ENCODE measurements around the gene KLHDC4. TPM values are rescaled to one million over a fixed set of nuclear protein-coding genes. Genes with fewer than 3 reads are reported as not detected.
"Not testable (repeated sequence)": the region's sequence is repeated elsewhere in the genome, so short reads cannot be mapped to it uniquely, and the experiment has no call there.

KLHDC4 gene
- total and polyA plus RNA-seq, 2 donors from 2014 or later: 25.0 to 42.2 TPM

DNA sequence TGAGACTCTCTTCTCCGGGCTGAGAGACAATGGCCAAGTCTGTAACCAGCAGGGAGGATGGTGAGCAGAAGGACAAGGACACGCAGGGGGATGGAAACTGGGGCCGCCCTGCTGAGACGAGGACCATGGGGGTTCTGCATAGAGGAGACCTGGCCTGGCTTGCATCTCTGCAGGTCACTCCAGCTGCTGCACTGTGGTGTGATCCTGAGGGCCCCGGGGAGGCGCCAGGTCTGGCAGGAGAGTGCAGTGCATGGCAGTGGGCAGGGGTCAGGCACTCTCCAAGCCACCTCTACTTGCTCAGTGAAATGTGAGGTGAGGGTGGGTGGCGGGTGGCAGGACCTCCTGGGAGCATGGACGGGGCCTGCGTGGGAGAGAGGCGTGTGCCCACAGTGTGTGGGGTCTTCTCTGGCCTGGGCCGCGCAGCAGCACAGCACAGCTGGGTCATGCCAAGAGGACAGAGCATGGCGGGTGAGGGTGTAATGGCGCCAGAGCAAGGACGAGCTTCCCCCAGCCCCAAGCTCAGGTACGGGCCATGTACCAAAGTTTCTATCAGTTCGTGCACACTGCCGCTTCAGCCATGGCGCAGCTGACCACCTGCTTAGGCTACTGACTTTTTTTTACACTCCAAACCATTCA lies 43.1 kb downstream of the KLHDC4 start:
- peaks cover 0 to 7% (median 5%) of the 10 kb centered on the region in 3 donors for H3K36me3 ChIP-seq (ENCODE audit: control insufficient read depth in 2 of 3, insufficient read depth in 3 of 3, low read length in 3 of 3)
- FAIRE-seq: no peak
- no peaks in the 10 kb centered on the region for H3K9me3 ChIP-seq (ENCODE audit: control insufficient read depth in 2 of 3, insufficient read depth in 1 of 3, low read length in 3 of 3)
- DNase-seq: no peak
- no peak overlapping the region for H3K4me3 ChIP-seq (ENCODE audit: low read length in 3 of 3)
- no peak overlapping the region for H3K27ac ChIP-seq (ENCODE audit: low read depth in 2 of 2, low read length in 2 of 2)
- intact Hi-C loops (cut with DNase I): no loop called here
- no peak overlapping the region for H3K9ac ChIP-seq (ENCODE audit: low read length in 3 of 3)
- TF ChIP-seq, protein P1, sequence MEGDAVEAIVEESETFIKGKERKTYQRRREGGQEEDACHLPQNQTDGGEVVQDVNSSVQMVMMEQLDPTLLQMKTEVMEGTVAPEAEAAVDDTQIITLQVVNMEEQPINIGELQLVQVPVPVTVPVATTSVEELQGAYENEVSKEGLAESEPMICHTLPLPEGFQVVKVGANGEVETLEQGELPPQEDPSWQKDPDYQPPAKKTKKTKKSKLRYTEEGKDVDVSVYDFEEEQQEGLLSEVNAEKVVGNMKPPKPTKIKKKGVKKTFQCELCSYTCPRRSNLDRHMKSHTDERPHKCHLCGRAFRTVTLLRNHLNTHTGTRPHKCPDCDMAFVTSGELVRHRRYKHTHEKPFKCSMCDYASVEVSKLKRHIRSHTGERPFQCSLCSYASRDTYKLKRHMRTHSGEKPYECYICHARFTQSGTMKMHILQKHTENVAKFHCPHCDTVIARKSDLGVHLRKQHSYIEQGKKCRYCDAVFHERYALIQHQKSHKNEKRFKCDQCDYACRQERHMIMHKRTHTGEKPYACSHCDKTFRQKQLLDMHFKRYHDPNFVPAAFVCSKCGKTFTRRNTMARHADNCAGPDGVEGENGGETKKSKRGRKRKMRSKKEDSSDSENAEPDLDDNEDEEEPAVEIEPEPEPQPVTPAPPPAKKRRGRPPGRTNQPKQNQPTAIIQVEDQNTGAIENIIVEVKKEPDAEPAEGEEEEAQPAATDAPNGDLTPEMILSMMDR (IDR thresholded peaks at IDR 0.05; ENCODE audit: borderline replicate concordance, extremely low read depth, insufficient read depth): no peak
- no peaks in the 10 kb centered on the region for H3K27me3 ChIP-seq (ENCODE audit: control insufficient read depth, insufficient read depth, low read length)
- H3K4me1 ChIP-seq (ENCODE audit: control insufficient read depth in 2 of 3, insufficient read depth in 2 of 3, low read depth in 1 of 3, low read length in 3 of 3): peaks cover 0 to 3% (median 0%) of the 10 kb centered on the region in 3 donors

DNA sequence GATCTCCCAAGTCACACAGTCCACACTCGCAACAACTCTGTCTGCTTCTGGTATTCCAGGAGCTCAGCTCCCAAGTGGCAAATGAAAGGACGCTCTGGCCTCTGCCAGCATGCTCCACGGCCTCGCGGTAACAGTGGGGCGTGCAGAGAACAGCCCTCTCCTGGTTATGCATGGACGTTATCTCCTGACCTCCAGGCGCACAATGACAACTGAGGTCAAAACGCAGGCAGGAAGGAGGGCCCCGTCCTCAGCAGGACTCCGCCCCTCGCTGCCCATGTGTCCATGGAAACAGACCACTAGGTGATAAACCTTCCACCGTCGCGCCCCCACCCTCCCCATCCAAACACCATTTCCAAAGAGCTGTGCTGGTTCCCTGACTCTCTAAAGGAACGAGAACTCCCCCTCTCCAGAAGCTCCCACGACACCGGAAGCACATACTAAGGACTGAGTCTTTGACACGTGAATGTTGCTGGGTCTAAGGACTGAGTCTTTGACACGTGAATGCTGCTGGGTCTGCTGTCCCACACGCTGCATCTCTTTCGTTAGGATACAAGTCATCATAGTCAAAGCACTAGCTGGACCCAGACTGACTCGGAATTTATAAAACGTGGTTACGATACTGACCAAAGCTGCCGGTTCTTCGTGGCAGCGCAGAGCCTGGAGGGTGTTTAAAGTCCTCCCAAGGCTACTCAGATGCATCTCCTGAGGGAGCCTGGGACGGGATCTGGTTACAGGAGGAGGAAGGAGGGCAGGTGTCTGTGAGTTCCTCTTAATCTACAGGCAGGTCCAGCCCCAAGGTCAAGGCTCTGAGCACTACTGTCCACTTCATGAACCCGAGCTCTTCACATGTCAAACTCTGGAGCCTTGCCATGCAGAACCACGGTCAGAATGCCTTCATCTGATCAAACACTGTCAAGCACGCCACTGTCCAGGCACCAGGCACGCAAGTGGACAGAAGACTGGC lies 43.9 kb downstream of the KLHDC4 start:
- Histone ChIP-seq H3K36me3 (ENCODE audit: control insufficient read depth in 2 of 3, insufficient read depth in 3 of 3, low read length in 3 of 3) (peaks cover 0 to 9% (median 4%) of the 10 kb centered on the region in 3 donors), H3K27ac (ENCODE audit: low read depth in 2 of 2, low read length in 2 of 2) (no peak overlapping the region), H3K4me3 (ENCODE audit: low read length in 3 of 3) (no peak overlapping the region), H3K9me3 (ENCODE audit: control insufficient read depth in 2 of 3, insufficient read depth in 1 of 3, low read length in 3 of 3) (no peaks in the 10 kb centered on the region), H3K4me1 (ENCODE audit: control insufficient read depth in 2 of 3, insufficient read depth in 2 of 3, low read depth in 1 of 3, low read length in 3 of 3) (peaks cover 0 to 3% (median 0%) of the 10 kb centered on the region in 3 donors), H3K27me3 (ENCODE audit: control insufficient read depth, insufficient read depth, low read length) (no peaks in the 10 kb centered on the region), H3K9ac (ENCODE audit: low read length in 3 of 3) (no peak overlapping the region)
- no peak for FAIRE-seq
- TF ChIP-seq, protein P1 (IDR thresholded peaks at IDR 0.05; ENCODE audit: borderline replicate concordance, extremely low read depth, insufficient read depth): no peak
- intact Hi-C loops (cut with DNase I): no loop called here
- DNase-seq: no peak

- no peaks in the 10 kb centered on the region for H3K27me3 ChIP-seq (ENCODE audit: control insufficient read depth, insufficient read depth, low read length)
- H3K4me1 ChIP-seq (ENCODE audit: control insufficient read depth in 2 of 3, insufficient read depth in 2 of 3, low read depth in 1 of 3, low read length in 3 of 3): peaks cover 0 to 3% (median 0%) of the 10 kb centered on the region in 3 donors
- H3K9ac ChIP-seq (ENCODE audit: low read length in 3 of 3): no peak overlapping the region
- no peak overlapping the region for H3K4me3 ChIP-seq (ENCODE audit: low read length in 3 of 3)
- FAIRE-seq (no peak), DNase-seq (no peak)
- H3K27ac ChIP-seq (ENCODE audit: low read depth in 2 of 2, low read length in 2 of 2): no peak overlapping the region
- no peaks in the 10 kb centered on the region for H3K9me3 ChIP-seq (ENCODE audit: control insufficient read depth in 2 of 3, insufficient read depth in 1 of 3, low read length in 3 of 3)
- intact Hi-C loops (cut with DNase I): no loop called here
- TF ChIP-seq, protein P1 (IDR thresholded peaks at IDR 0.05; ENCODE audit: borderline replicate concordance, extremely low read depth, insufficient read depth): no peak
- H3K36me3 ChIP-seq (ENCODE audit: control insufficient read depth in 2 of 3, insufficient read depth in 3 of 3, low read length in 3 of 3): peaks cover 0 to 18% (median 11%) of the 10 kb centered on the region in 3 donors
Observed at GRCh38 chr16:87720446-87720845, 45.3 kb downstream of the KLHDC4 start.

- H3K9me3 ChIP-seq (ENCODE audit: control insufficient read depth in 2 of 3, insufficient read depth in 1 of 3, low read length in 3 of 3); H3K27ac ChIP-seq (ENCODE audit: low read depth in 2 of 2, low read length in 2 of 2); H3K27me3 ChIP-seq (ENCODE audit: control insufficient read depth, insufficient read depth, low read length); H3K9ac ChIP-seq (ENCODE audit: low read length in 3 of 3); intact Hi-C loops (cut with DNase I); FAIRE-seq; H3K4me1 ChIP-seq (ENCODE audit: control insufficient read depth in 2 of 3, insufficient read depth in 2 of 3, low read depth in 1 of 3, low read length in 3 of 3); DNase-seq; H3K4me3 ChIP-seq (ENCODE audit: low read length in 3 of 3): not testable (repeated sequence)
- H3K36me3 ChIP-seq (ENCODE audit: control insufficient read depth in 2 of 3, insufficient read depth in 3 of 3, low read length in 3 of 3): peaks cover 0 to 14% (median 11%) of the 10 kb centered on the region in 3 donors
Observed at GRCh38 chr16:87718831-87719230, 47.0 kb downstream of the KLHDC4 start.
